Stimulated activated CD8-positive, alpha-beta memory T cell treated with anti-CD3 and anti-CD28 coated beads, Interleukin-7, amount 100 ng/mL, for 4 hours (primary cell): ENCODE measurements around the gene C1QTNF12.

ENCODE experiments used
- DNase-seq, 2 donors: peaks; one replicate each; pipeline ENCODE4 v3.0.0-alpha.2; 2020; ENCODE audit warnings: low read depth in 2 of 2

Gene C1QTNF12

GRCh38 chr1:1281533-1282321, 35.2 kb upstream of the C1QTNF12 start:
- no peak for DNase-seq

- DNase-seq = no peak
Observed at GRCh38 chr1:1280782-1281481, 34.4 kb upstream of the C1QTNF12 start.

- no peak for DNase-seq
Observed at GRCh38 chr1:1279028-1279427, 32.5 kb upstream of the C1QTNF12 start.

- no peak for DNase-seq
Observed at GRCh38 chr1:1278620-1279019, 32.1 kb upstream of the C1QTNF12 start.

- no peak for DNase-seq
Observed at GRCh38 chr1:1275836-1276235, 29.3 kb upstream of the C1QTNF12 start.

- no peak for DNase-seq
Observed at GRCh38 chr1:1274931-1275431, 28.5 kb upstream of the C1QTNF12 start.

GRCh38 chr1:1274299-1274930, 27.9 kb upstream of the C1QTNF12 start:
- DNase-seq = no peak

GRCh38 chr1:1273512-1274298, 27.2 kb upstream of the C1QTNF12 start, which contains the start of gene UBE2J2:
Gene UBE2J2, minus strand, starts transcription at chr1:1273854. Its CDS starts 5,862 bp downstream, at chr1:1267992.
- peak; percentile 89 to 93 for DNase-seq

- DNase-seq = no peak
Observed at GRCh38 chr1:1273209-1273511, 26.6 kb upstream of the C1QTNF12 start.

- no peak for DNase-seq
Observed at GRCh38 chr1:1272341-1273208, 26.1 kb upstream of the C1QTNF12 start.

GRCh38 chr1:1270813-1271212, 24.3 kb upstream of the C1QTNF12 start:
- no peak for DNase-seq

- DNase-seq = no peak
Observed at GRCh38 chr1:1268284-1268682, 21.8 kb upstream of the C1QTNF12 start.

GRCh38 chr1:1267488-1268283, 21.2 kb upstream of the C1QTNF12 start:
- DNase-seq = no peak

- DNase-seq = no peak
Observed at GRCh38 chr1:1264868-1265272, 18.3 kb upstream of the C1QTNF12 start.

- no peak for DNase-seq
Observed at GRCh38 chr1:1264026-1264425, 17.5 kb upstream of the C1QTNF12 start.

- no peak for DNase-seq
Observed at GRCh38 chr1:1262758-1263157, 16.2 kb upstream of the C1QTNF12 start.

- no peak for DNase-seq
Observed at GRCh38 chr1:1262071-1262470, 15.5 kb upstream of the C1QTNF12 start.

GRCh38 chr1:1260843-1261560, 14.5 kb upstream of the C1QTNF12 start:
- DNase-seq = no peak

- DNase-seq = no peak
Observed at GRCh38 chr1:1259951-1260600, 13.6 kb upstream of the C1QTNF12 start.
